HepG2 (cell line): ENCODE data around the gene MROH2A. TPM values are rescaled to one million over a fixed set of nuclear protein-coding genes. Genes with fewer than 3 reads are reported as not detected.

Experiments
- ATF6 ChIP-seq: sonication (generic); formaldehyde crosslinking; conservative IDR thresholded peaks from 2 replicates; pipeline ENCODE4 v1.4.0; 2020; ENCODE audit warnings: missing genetic modification reagents
- GABPA ChIP-seq, 2 experiments: IDR thresholded peaks; 2 replicates each; pipeline ENCODE4 v1.6.1; 2011 to 2016; ENCODE audit warnings: low read depth in 2 of 2, low read length in 1 of 2, missing biosample characterization in 1 of 2, missing genetic modification characterization in 1 of 2
- KDM5B ChIP-seq: sonication (generic); formaldehyde crosslinking; IDR thresholded peaks from 2 replicates; pipeline ENCODE4 v1.4.0; 2020; ENCODE audit warnings: missing genetic modification reagents, mild to moderate bottlenecking, borderline replicate concordance
- PATZ1 ChIP-seq: sonication (generic); formaldehyde crosslinking; IDR thresholded peaks from 2 replicates; pipeline ENCODE4 v1.4.0; 2020; ENCODE audit warnings: missing genetic modification reagents
- SPEN ChIP-seq: sonication (generic); formaldehyde crosslinking; IDR thresholded peaks from 2 replicates; pipeline ENCODE4 v1.5.1; 2020; ENCODE audit warnings: low read depth, mild to moderate bottlenecking, missing genetic modification reagents
- THRA ChIP-seq: sonication (generic); formaldehyde crosslinking; IDR thresholded peaks from 2 replicates; pipeline ENCODE4 v1.4.0; 2020; ENCODE audit warnings: missing genetic modification reagents, borderline replicate concordance
- ZBTB39 ChIP-seq: sonication (generic); formaldehyde crosslinking; IDR thresholded peaks from 2 replicates; pipeline ENCODE4 v1.5.0; 2020; ENCODE audit warnings: missing genetic modification reagents
- ZBTB43 ChIP-seq: sonication (generic); formaldehyde crosslinking; conservative IDR thresholded peaks from 2 replicates; pipeline ENCODE4 v1.4.0; 2020; ENCODE audit warnings: missing genetic modification reagents
- ZNF510 ChIP-seq: sonication (generic); formaldehyde crosslinking; IDR thresholded peaks from 2 replicates; pipeline ENCODE4 v1.4.0; 2020; ENCODE audit warnings: low read depth, mild to moderate bottlenecking, missing genetic modification reagents
- ZNF549 ChIP-seq: sonication (generic); formaldehyde crosslinking; IDR thresholded peaks from 2 replicates; pipeline ENCODE4 v1.5.0; 2020; ENCODE audit warnings: missing genetic modification reagents
- ZNF747 ChIP-seq: sonication (generic); formaldehyde crosslinking; IDR thresholded peaks from 2 replicates; pipeline ENCODE4 v1.8.1; 2023; ENCODE audit warnings: missing genetic modification reagents, mild to moderate bottlenecking, borderline replicate concordance
- polyA plus RNA-seq, 8 experiments: library from polyadenylated mRNA; depleted of rRNA in 3 of 8; stranded (reverse) in 7 of 8; unstranded in 1 of 8; fragments of >200 nt; fragmentation: Illumina TruSeq in 4 of 8; extraction: Trizol in 4 of 8; gene quantifications; 2 replicates each; pipeline versions ENCODE4 v1.2.1 to v1.2.3, GENCODE V29; 2011 to 2016; ENCODE audit warnings: low read depth in 4 of 8, missing spikeins in 1 of 8, mixed read lengths in 1 of 8; ENCODE audit not compliant: insufficient read depth in 1 of 8
- total RNA-seq, 5 experiments: library from RNA; depleted of rRNA; stranded (reverse); fragments of >200 nt; fragmentation: Illumina TruSeq; extraction: Trizol; gene quantifications; 2 replicates each; pipeline ENCODE4 v1.2.3, GENCODE V29; 2016; ENCODE audit warnings: low read depth in 1 of 5
- TF ChIP-seq, protein P1 (sequence below): sonication (generic); formaldehyde crosslinking; IDR thresholded peaks from 2 replicates; pipeline ENCODE4 v1.4.0; 2020; ENCODE audit warnings: mild to moderate bottlenecking, missing genetic modification reagents, borderline replicate concordance
- TF ChIP-seq, protein P2 (sequence below): sonication (generic); formaldehyde crosslinking; IDR thresholded peaks from 2 replicates; pipeline ENCODE4 v1.5.1; 2020; ENCODE audit warnings: mild to moderate bottlenecking, missing genetic modification reagents

MROH2A gene
- total and polyA plus RNA-seq, 2 of the 13 experiments (the other 11 are each of a cell fraction or from before 2014, with no cell fraction given) = 0.03 to 0.04 TPM

GRCh38 chr2:233853883-233854240, 75.7 kb downstream of the MROH2A start (continued):
- TF ChIP-seq, protein P1, sequence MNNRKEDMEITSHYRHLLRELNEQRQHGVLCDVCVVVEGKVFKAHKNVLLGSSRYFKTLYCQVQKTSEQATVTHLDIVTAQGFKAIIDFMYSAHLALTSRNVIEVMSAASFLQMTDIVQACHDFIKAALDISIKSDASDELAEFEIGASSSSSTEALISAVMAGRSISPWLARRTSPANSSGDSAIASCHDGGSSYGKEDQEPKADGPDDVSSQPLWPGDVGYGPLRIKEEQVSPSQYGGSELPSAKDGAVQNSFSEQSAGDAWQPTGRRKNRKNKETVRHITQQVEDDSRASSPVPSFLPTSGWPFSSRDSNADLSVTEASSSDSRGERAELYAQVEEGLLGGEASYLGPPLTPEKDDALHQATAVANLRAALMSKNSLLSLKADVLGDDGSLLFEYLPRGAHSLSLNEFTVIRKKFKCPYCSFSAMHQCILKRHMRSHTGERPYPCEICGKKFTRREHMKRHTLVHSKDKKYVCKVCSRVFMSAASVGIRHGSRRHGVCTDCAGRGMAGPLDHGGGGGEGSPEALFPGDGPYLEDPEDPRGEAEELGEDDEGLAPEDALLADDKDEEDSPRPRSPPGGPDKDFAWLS = 0 out of 2 replicates have a peak, but pooled peaks have one; percentile 53
- TF ChIP-seq GABPA (IDR thresholded peaks at IDR 0.05; ENCODE audit: low read depth, low read length) (no peak), GABPA (CRISPR knock-in tag; IDR thresholded peaks at IDR 0.05; ENCODE audit: low read depth) (no peak), THRA (CRISPR knock-in tag) (0 out of 2 replicates have a peak, but pooled peaks have one; percentile 7), ZNF510 (CRISPR knock-in tag) (0 out of 2 replicates have a peak, but pooled peaks have one; percentile 53), ATF6 (CRISPR knock-in tag) (no peak), ZNF747 (no peak), ZBTB39 (CRISPR knock-in tag) (0 out of 2 replicates have a peak, but pooled peaks have one; percentile 2), ZNF549 (CRISPR knock-in tag) (no peak), ZBTB43 (CRISPR knock-in tag) (no peak), PATZ1 (CRISPR knock-in tag) (no peak), KDM5B (no peak), SPEN (no peak)
- TF ChIP-seq, protein P2, sequence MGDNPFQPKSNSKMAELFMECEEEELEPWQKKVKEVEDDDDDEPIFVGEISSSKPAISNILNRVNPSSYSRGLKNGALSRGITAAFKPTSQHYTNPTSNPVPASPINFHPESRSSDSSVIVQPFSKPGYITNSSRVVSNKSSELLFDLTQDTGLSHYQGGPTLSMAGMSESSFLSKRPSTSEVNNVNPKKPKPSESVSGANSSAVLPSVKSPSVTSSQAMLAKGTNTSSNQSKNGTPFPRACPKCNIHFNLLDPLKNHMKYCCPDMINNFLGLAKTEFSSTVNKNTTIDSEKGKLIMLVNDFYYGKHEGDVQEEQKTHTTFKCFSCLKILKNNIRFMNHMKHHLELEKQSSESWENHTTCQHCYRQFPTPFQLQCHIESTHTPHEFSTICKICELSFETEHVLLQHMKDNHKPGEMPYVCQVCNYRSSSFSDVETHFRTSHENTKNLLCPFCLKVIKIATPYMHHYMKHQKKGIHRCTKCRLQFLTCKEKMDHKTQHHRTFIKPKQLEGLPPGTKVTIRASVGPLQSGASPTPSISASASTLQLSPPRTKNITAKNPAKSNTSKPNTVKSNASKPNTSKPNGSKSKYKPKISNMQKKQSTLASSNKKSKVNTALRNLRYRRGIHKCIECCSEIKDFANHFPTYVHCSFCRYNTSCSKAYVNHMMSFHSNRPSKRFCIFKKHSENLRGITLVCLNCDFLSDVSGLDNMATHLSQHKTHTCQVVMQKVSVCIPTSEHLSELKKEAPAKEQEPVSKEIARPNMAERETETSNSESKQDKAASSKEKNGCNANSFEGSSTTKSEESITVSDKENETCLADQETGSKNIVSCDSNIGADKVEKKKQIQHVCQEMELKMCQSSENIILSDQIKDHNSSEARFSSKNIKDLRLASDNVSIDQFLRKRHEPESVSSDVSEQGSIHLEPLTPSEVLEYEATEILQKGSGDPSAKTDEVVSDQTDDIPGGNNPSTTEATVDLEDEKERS = no peak
